HepG2 (cell line): Measurements from ENCODE around the gene PIP4K2C. TPM values are rescaled to one million over a fixed set of nuclear protein-coding genes. Genes with fewer than 3 reads are reported as not detected.
"Not testable (repeated sequence)": the region's sequence is repeated elsewhere in the genome, so short reads cannot be mapped to it uniquely, and the experiment has no call there.

Source experiments
- ATAC-seq: fragments of 200-7000 bp; cut with Tn5 transposase; 3 replicates; pipeline ENCODE4 v1.9.1; 2020; ENCODE audit warnings: mild to moderate bottlenecking, moderate library complexity
- BruUV-seq: library from RNA; stranded (reverse); fragments of 400-500 nt; replicated peaks from 2 replicates; lab custom pipeline; 2021; lab: Mats Ljungman, UMichigan
- CTCF ChIA-PET: fragments of 300-600 bp; formaldehyde crosslinking; extraction: SDS; loops from one replicate; lab custom pipeline; 2021; ENCODE audit warnings: low total read pairs, inconsistent platforms, low intra/inter-chr PET ratio; lab: Yijun Ruan, JAX
- POLR2A ChIA-PET: fragments of 350-600 bp; sonication (Branson Sonifier 250); formaldehyde crosslinking; loops from one replicate; lab custom pipeline; 2020; ENCODE audit warnings: antibody characterized with exemption, inconsistent platforms; lab: Yijun Ruan, JAX
- DNase-seq: peaks from one replicate; pipeline ENCODE4 v3.0.0-alpha.2; 2015; ENCODE audit warnings: low spot score
- FAIRE-seq: peaks from 3 replicates; lab custom pipeline; 2011; peaks lifted over from hg19 to GRCh38; lab: Jason Lieb, UNC
- H2AFZ ChIP-seq: one replicate; pipeline ENCODE4 v1.6.1; 2011; ENCODE audit warnings: low read length, inconsistent platforms
- H3K27ac ChIP-seq: fragments of 300-600 bp; 3 replicates; pipeline ENCODE4 v1.8.0; 2011; ENCODE audit warnings: mixed run types, mild to moderate bottlenecking, mixed read lengths, low read length, inconsistent platforms; ENCODE audit not compliant: insufficient read depth; ENCODE audit errors: extremely low read length
- H3K27me3 ChIP-seq, 2 experiments: fragments of 200-600 bp in 1 of 2; 2 replicates in 1 of 2; 3 replicates in 1 of 2; pipeline versions ENCODE4 v1.6.0 to v1.8.0; 2011; ENCODE audit warnings: low read length in 2 of 2, mild to moderate bottlenecking in 2 of 2, moderate library complexity in 2 of 2, inconsistent platforms in 1 of 2; ENCODE audit not compliant: insufficient read depth in 2 of 2, control insufficient read depth in 1 of 2
- H3K36me3 ChIP-seq, 2 experiments: fragments of 200-600 bp in 1 of 2; replicated peaks in 1 of 2; 2 replicates in 1 of 2; 3 replicates in 1 of 2; pipeline versions ENCODE4 v1.5.1 to v1.8.0; 2011; ENCODE audit warnings: low read length in 2 of 2, inconsistent platforms in 1 of 2; ENCODE audit not compliant: insufficient read depth in 2 of 2, control insufficient read depth in 1 of 2
- H3K4me1 ChIP-seq: 2 replicates; pipeline ENCODE4 v1.5.1; 2012; ENCODE audit warnings: low read length, inconsistent platforms; ENCODE audit not compliant: insufficient read depth
- H3K4me2 ChIP-seq: 2 replicates; pipeline ENCODE4 v1.6.0; 2011; ENCODE audit warnings: low read depth, low read length, inconsistent platforms
- H3K4me3 ChIP-seq, 3 experiments: fragments of 200-600 bp in 1 of 3; sonication (generic), shearing (Covaris generic) in 1 of 3; replicated peaks in 1 of 3; 2 replicates each; pipeline ENCODE4 v1.5.1; 2011 to 2016; ENCODE audit warnings: low read length in 3 of 3, inconsistent platforms in 2 of 3, low read depth in 2 of 3, mild to moderate bottlenecking in 2 of 3, control low read depth in 1 of 3, mixed read lengths in 1 of 3; ENCODE audit not compliant: insufficient read depth in 1 of 3
- H3K79me2 ChIP-seq: one replicate; pipeline ENCODE4 v1.6.1; 2011; ENCODE audit warnings: low read length, inconsistent platforms; ENCODE audit not compliant: insufficient read depth
- H3K9ac ChIP-seq: 2 replicates; pipeline ENCODE4 v1.6.0; 2011; ENCODE audit warnings: mild to moderate bottlenecking, low read depth, low read length, inconsistent platforms; ENCODE audit not compliant: insufficient read depth
- H3K9me3 ChIP-seq: 2 replicates; pipeline ENCODE4 v1.5.1; 2012; ENCODE audit warnings: mild to moderate bottlenecking, low read length
- H4K20me1 ChIP-seq: 2 replicates; pipeline ENCODE4 v1.6.0; 2011; ENCODE audit warnings: inconsistent platforms, mild to moderate bottlenecking, low read length, moderate library complexity; ENCODE audit not compliant: insufficient read depth
- ARID2 ChIP-seq: sonication (generic); formaldehyde crosslinking; IDR thresholded peaks from 2 replicates; pipeline ENCODE4 v1.8.1; 2022; ENCODE audit warnings: mild to moderate bottlenecking, missing genetic modification reagents, borderline replicate concordance
- RAD51 ChIP-seq: fragments of 450-650 bp; IDR thresholded peaks from 2 replicates; pipeline ENCODE4 v1.6.1; 2016; ENCODE audit warnings: borderline replicate concordance
- ZNF30 ChIP-seq: sonication (generic); formaldehyde crosslinking; IDR thresholded peaks from 2 replicates; pipeline ENCODE4 v1.5.0; 2020; ENCODE audit warnings: mild to moderate bottlenecking, missing genetic modification reagents
- ZNF724P ChIP-seq: sonication (generic); formaldehyde crosslinking; IDR thresholded peaks from 2 replicates; pipeline ENCODE4 v1.8.0; 2022; ENCODE audit warnings: missing genetic modification reagents, borderline replicate concordance
- WGBS: methylation state at CpG from one replicate; pipeline ENCODE4 v1.1.6; 2017; ENCODE audit warnings: low lambda C conversion rate; 5-methylcytosine and 5-hydroxymethylcytosine counted together
- in situ Hi-C: cut with HindIII; loops from 2 replicates; pipeline ENCODE4 v1.10.0; 2017; ENCODE audit warnings: low pct_unique_long_range_greater_than_20kb; ENCODE audit not compliant: extremely low pct_ligation_motif_present
- intact Hi-C: fragments of 100-400 bp; cut with micrococcal nuclease; formaldehyde crosslinking; loops from one replicate; pipeline ENCODE4 v1.10.0; 2022; ENCODE audit not compliant: unreplicated experiment
- polyA plus RNA-seq, 8 experiments: library from polyadenylated mRNA; depleted of rRNA in 3 of 8; stranded (reverse) in 7 of 8; unstranded in 1 of 8; fragments of >200 nt; fragmentation: Illumina TruSeq in 4 of 8; extraction: Trizol in 4 of 8; gene quantifications; 2 replicates each; pipeline versions ENCODE4 v1.2.1 to v1.2.3, GENCODE V29; 2011 to 2016; ENCODE audit warnings: low read depth in 4 of 8, missing spikeins in 1 of 8, mixed read lengths in 1 of 8; ENCODE audit not compliant: insufficient read depth in 1 of 8
- total RNA-seq, 5 experiments: library from RNA; depleted of rRNA; stranded (reverse); fragments of >200 nt; fragmentation: Illumina TruSeq; extraction: Trizol; gene quantifications; 2 replicates each; pipeline ENCODE4 v1.2.3, GENCODE V29; 2016; ENCODE audit warnings: low read depth in 1 of 5

The PIP4K2C gene
- total and polyA plus RNA-seq, 2 of the 13 experiments (the other 11 are each of a cell fraction or from before 2014, with no cell fraction given) = 23.3 to 26.4 TPM

DNA sequence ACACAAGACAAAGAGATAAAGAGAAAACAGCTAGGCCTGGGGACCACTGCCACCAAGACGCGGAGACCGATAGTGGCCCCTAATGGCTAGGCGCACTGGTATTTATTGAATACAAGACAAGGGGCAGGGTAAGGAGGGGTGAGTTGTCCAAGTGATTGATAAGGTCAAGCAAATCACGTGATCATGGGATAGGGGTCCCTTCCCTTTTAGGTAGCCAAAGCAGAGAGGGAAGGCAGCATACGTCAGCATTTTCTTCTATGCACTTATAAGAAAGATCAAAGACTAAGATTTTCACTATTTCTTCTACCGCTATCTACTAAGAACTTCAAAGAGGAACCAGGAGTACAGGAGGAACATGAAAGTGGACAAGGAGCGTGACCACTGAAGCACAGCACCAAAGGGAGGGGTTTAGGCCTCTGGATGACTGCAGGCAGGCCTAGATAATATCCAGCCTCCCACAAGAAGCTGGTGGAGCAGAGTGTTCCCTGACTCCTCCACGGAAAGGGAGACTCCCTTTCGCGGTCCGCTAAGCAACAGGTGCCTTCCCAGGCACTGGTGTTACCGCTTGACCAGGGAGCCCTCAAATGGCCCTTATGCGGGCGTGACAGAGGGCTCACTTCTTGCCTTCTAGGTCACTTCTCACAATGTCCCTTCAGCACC lies 1.9 kb upstream of the PIP4K2C start:
- peak; percentile 38; the same call in 1 of the 2 replicates for TF ChIP-seq RAD51
- WGBS = 84% methylated on average over 10 of the region's 15 CpGs
- intact Hi-C loops = not testable (repeated sequence)

DNA sequence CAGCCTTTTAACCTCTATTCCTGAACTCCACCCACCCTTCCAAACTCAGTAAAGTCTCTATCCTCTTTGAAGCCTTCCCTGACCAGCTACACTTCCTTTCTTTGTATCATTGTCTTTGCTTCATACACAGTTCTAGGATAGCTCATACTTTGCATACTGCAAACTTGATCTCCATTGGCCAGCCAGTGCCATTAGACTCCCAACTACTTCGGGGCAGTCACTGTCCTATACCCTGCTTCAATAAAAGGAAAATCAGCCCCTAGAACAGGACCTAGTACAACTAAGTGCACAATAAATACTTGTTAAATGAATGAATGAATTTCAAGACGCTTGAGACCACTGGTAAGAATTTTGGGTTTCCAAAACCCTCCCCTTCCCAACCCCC lies 521 bp upstream of the PIP4K2C start:
- FAIRE-seq (no peak), ATAC-seq (peak; percentile 30), DNase-seq (no peak)
- Histone ChIP-seq H3K27ac (peak overlapping the region; percentile 63), H3K9ac (peak overlapping the region; percentile 75), H3K4me3 (peak overlapping the region; percentile 70 to 99 (median 92)), H3K79me2 (peaks cover 17% of the 10 kb centered on the region), H3K36me3 (peaks cover 4 to 8% of the 10 kb centered on the region in 2 experiments; a peak in 3 of 5 replicates), H3K4me1 (peaks cover 22% of the 10 kb centered on the region), H4K20me1 (no peaks in the 10 kb centered on the region), H3K9me3 (no peaks in the 10 kb centered on the region), H3K4me2 (peak overlapping the region; percentile 80), H3K27me3 (no peaks in the 10 kb centered on the region; a peak in 1 of 5 replicates), H2AFZ (peak overlapping the region; percentile 90)
- ChIA-PET POLR2A (interaction anchor here (1.2 to 3.9 kb wide), 8 partner anchors 9 to 73 kb away, joined by 4 to 26 read pairs (median 17); partner anchors contain the start of genes ARHGEF25, DDIT3 and DTX3), CTCF (no interaction called here)
- TF ChIP-seq ZNF30 (CRISPR knock-in tag) (no peak), ZNF724P (CRISPR knock-in tag) (peak; percentile 5; the same call in 1 of the 2 replicates), ARID2 (CRISPR knock-in tag) (no peak)
- intact Hi-C loops = loop anchor here (2.0 kb wide), 1 partner anchor 42 kb away; the partner anchor contains the start of gene B4GALNT1
- in situ Hi-C loops = no loop called here
- BruUV-seq = no TSS peak
- 7% methylated on average over 2 of the region's 2 CpGs for WGBS

More for the DNA sequence above, 1.9 kb upstream of the PIP4K2C start:
- H3K4me3 ChIP-seq, ATAC-seq, CTCF ChIA-PET, in situ Hi-C loops, H2AFZ ChIP-seq, BruUV-seq, POLR2A ChIA-PET, FAIRE-seq, H3K9ac ChIP-seq, H3K9me3 ChIP-seq, H3K27ac ChIP-seq, H3K27me3 ChIP-seq, H3K4me2 ChIP-seq, H3K36me3 ChIP-seq, DNase-seq, H4K20me1 ChIP-seq: not testable (repeated sequence)
- peaks cover 17% of the 10 kb centered on the region for H3K79me2 ChIP-seq
- H3K4me1 ChIP-seq = peaks cover 22% of the 10 kb centered on the region
